ENCODE results near the gene BMP6.

The BMP6 gene

DNA sequence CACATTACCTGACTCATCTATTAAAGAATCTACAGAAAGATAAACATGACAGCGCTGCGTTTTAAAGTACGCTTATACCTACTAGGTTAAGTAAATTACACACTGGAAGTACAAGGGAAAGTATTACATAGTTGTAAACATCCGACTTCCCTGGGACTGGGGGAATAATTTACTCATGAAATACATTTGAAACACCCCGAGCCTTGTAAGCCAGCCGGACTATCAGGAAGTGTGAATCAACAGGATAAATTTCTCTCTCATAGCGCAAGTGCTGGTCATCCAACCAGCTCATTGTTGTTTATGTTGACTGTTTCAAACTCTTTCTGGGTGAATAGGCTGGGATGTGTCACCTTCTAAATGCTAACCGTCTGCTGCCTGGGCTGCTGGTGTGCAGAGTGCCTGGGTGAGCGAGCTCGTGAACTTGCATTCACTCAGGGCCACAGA lies 4.9 kb downstream of the BMP6 start:
- TF ChIP-seq SIN3A (IDR thresholded peaks at IDR 0.05; ENCODE audit: borderline replicate concordance, insufficient read depth, low read length), result no peak
- no peak for TF ChIP-seq FOXP2 (optimal IDR thresholded peaks at IDR 0.05; ENCODE audit: borderline replicate concordance, extremely low read depth, extremely low read length, insufficient read depth)
- no peak for TF ChIP-seq POLR2AphosphoS5 (IDR thresholded peaks at IDR 0.05; ENCODE audit: low read depth, low read length)
- TF ChIP-seq, protein P1, sequence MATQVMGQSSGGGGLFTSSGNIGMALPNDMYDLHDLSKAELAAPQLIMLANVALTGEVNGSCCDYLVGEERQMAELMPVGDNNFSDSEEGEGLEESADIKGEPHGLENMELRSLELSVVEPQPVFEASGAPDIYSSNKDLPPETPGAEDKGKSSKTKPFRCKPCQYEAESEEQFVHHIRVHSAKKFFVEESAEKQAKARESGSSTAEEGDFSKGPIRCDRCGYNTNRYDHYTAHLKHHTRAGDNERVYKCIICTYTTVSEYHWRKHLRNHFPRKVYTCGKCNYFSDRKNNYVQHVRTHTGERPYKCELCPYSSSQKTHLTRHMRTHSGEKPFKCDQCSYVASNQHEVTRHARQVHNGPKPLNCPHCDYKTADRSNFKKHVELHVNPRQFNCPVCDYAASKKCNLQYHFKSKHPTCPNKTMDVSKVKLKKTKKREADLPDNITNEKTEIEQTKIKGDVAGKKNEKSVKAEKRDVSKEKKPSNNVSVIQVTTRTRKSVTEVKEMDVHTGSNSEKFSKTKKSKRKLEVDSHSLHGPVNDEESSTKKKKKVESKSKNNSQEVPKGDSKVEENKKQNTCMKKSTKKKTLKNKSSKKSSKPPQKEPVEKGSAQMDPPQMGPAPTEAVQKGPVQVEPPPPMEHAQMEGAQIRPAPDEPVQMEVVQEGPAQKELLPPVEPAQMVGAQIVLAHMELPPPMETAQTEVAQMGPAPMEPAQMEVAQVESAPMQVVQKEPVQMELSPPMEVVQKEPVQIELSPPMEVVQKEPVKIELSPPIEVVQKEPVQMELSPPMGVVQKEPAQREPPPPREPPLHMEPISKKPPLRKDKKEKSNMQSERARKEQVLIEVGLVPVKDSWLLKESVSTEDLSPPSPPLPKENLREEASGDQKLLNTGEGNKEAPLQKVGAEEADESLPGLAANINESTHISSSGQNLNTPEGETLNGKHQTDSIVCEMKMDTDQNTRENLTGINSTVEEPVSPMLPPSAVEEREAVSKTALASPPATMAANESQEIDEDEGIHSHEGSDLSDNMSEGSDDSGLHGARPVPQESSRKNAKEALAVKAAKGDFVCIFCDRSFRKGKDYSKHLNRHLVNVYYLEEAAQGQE (IDR thresholded peaks at IDR 0.05; ENCODE audit: insufficient read depth in 1 of 2, low read depth in 2 of 2, low read length in 2 of 2), result no peak
- TF ChIP-seq TAF1 (IDR thresholded peaks at IDR 0.05; ENCODE audit: borderline replicate concordance, insufficient read depth, low read length), result no peak

DNA sequence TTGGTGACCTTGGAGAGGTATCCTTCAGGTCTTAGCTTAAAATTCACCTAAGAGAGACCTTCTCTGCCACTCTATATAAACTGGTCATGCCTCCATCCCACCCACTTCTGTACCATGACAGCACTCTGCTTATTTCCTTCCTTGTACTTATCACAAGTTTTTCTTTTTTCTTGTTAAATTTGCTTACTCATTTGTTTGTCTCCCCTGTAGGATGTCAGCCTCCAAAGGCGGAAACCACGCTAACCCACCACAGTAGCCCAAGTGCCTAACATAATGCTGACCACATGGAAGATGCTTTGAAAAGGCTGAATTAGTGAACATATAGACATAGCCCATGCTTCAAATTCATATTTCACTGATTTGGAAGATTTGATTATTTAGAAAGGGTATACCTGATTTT lies 5.4 kb downstream of the BMP6 start:
- TF ChIP-seq SIN3A (IDR thresholded peaks at IDR 0.05; ENCODE audit: borderline replicate concordance, insufficient read depth, low read length) (no peak), POLR2AphosphoS5 (IDR thresholded peaks at IDR 0.05; ENCODE audit: low read depth, low read length) (no peak), FOXP2 (optimal IDR thresholded peaks at IDR 0.05; ENCODE audit: borderline replicate concordance, extremely low read depth, extremely low read length, insufficient read depth) (no peak), TAF1 (IDR thresholded peaks at IDR 0.05; ENCODE audit: borderline replicate concordance, insufficient read depth, low read length) (no peak)
- TF ChIP-seq, protein P1 (IDR thresholded peaks at IDR 0.05; ENCODE audit: insufficient read depth in 1 of 2, low read depth in 2 of 2, low read length in 2 of 2), result no peak

DNA sequence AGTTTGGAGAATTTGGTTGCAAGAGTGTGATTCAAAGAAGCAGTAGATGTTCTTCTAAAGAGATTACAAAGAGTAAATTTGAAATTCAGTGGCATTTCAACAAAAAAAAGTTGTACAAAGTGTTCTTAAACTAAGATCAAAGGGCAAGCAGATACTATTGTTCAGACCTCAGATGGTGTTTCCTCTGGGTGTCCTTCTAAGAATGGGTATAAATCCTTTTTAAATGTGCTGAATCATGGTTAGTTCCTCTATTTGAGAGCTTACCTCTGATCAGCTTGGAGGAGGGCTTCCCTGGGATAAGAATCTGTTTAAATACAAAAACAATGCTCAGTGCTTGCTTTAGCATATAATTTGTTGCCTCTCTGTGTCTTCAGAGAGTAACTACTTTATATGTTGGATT lies 6.3 kb downstream of the BMP6 start:
- TF ChIP-seq FOXP2 (optimal IDR thresholded peaks at IDR 0.05; ENCODE audit: borderline replicate concordance, extremely low read depth, extremely low read length, insufficient read depth), result no peak
- no peak for TF ChIP-seq SIN3A (IDR thresholded peaks at IDR 0.05; ENCODE audit: borderline replicate concordance, insufficient read depth, low read length)
- no peak for TF ChIP-seq TAF1 (IDR thresholded peaks at IDR 0.05; ENCODE audit: borderline replicate concordance, insufficient read depth, low read length)
- no peak for TF ChIP-seq POLR2AphosphoS5 (IDR thresholded peaks at IDR 0.05; ENCODE audit: low read depth, low read length)

DNA sequence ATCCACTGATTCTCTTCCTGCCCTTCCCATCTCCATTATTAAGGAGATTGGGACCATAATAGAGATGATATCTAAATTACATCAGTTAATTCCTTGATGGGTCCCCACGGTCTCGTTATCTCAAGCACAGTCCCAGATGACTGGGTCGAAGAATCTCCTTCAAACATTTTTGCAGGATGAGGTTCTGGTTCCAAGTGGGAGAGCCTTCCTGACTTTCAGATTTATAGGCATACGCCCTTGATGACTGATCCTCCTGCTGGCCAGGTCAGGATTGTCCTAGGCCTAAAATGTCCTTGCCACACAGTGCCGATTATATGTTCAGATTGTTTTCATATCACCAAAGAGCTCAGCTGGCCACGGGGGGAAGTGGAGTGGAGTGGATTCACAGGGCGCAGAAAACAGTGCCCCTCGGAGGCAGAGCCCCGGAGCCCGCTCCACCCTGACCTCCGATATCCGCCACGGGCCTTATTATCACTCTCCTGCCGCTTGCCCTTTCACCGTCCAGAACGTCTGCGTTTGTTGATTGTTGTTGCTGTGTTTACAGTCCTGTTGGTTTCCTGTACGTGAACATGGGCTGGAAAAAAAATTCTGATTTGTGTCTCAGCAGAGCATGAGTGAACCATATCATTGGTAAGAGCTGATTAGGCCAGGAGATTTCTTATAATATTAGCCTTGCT lies 8.9 kb downstream of the BMP6 start:
- no peak for TF ChIP-seq SIN3A (IDR thresholded peaks at IDR 0.05; ENCODE audit: borderline replicate concordance, insufficient read depth, low read length)

DNA sequence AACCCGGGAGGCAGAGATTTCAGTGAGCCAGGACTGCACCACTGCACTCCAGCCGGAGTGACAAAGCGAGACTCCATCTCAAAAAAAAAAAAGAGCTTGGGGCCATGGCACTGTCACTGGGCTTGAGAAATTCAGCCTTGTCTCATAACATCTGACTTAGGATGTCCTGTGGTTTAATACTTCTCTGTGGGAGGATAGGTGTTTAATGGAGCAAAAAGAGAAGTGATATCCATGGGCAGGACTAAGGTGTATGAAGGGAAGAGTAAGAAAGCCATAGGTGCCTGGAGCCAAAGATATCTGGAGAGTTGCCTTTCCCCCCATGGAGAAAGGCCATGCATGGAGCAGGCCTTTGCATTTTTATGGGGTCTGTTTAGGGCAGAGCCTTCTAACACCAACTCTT lies 11.2 kb downstream of the BMP6 start:
- no peak for TF ChIP-seq FOXP2 (optimal IDR thresholded peaks at IDR 0.05; ENCODE audit: borderline replicate concordance, extremely low read depth, extremely low read length, insufficient read depth)
- TF ChIP-seq TAF1 (IDR thresholded peaks at IDR 0.05; ENCODE audit: borderline replicate concordance, insufficient read depth, low read length), result no peak
- TF ChIP-seq, protein P1 (IDR thresholded peaks at IDR 0.05; ENCODE audit: insufficient read depth in 1 of 2, low read depth in 2 of 2, low read length in 2 of 2), result no peak
- TF ChIP-seq POLR2AphosphoS5 (IDR thresholded peaks at IDR 0.05; ENCODE audit: low read depth, low read length), result no peak
- TF ChIP-seq SIN3A (IDR thresholded peaks at IDR 0.05; ENCODE audit: borderline replicate concordance, insufficient read depth, low read length), result no peak

DNA sequence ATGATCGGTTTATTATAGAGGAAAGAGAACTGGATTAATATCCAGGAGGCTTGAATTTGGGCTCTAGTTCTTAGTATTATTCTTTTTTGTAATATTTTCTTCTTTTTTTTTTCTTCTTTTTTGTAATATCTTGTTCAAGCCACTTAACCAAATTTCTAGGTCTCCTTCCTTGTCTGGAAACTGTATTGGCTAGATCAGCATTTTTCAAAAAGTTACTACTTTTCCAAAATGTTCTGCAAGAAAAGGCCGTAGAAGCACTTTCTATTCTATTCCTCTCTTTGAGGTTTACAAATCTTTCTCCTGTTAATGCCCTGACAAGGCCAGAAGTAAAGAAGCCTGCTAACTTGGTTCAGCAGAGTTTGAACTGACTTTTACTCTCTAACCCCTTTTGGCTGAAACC lies 12.0 kb downstream of the BMP6 start:
- TF ChIP-seq TAF1 (IDR thresholded peaks at IDR 0.05; ENCODE audit: borderline replicate concordance, insufficient read depth, low read length), result no peak
- no peak for TF ChIP-seq POLR2AphosphoS5 (IDR thresholded peaks at IDR 0.05; ENCODE audit: low read depth, low read length)
- no peak for TF ChIP-seq SIN3A (IDR thresholded peaks at IDR 0.05; ENCODE audit: borderline replicate concordance, insufficient read depth, low read length)
- TF ChIP-seq, protein P1 (IDR thresholded peaks at IDR 0.05; ENCODE audit: insufficient read depth in 1 of 2, low read depth in 2 of 2, low read length in 2 of 2), result no peak
- no peak for TF ChIP-seq FOXP2 (optimal IDR thresholded peaks at IDR 0.05; ENCODE audit: borderline replicate concordance, extremely low read depth, extremely low read length, insufficient read depth)
